Stimulated activated CD4-positive, alpha-beta T cell treated with anti-CD3 and anti-CD28 coated beads, TNF-alpha, amount 100 ng/mL, for 48 hours (primary cell): ENCODE data around the gene NHLRC4.

Source experiments
- DNase-seq, 3 donors: peaks; one replicate each; pipeline ENCODE4 v3.0.0-alpha.2; 2020; ENCODE audit warnings: low read depth in 3 of 3

NHLRC4 gene

DNA sequence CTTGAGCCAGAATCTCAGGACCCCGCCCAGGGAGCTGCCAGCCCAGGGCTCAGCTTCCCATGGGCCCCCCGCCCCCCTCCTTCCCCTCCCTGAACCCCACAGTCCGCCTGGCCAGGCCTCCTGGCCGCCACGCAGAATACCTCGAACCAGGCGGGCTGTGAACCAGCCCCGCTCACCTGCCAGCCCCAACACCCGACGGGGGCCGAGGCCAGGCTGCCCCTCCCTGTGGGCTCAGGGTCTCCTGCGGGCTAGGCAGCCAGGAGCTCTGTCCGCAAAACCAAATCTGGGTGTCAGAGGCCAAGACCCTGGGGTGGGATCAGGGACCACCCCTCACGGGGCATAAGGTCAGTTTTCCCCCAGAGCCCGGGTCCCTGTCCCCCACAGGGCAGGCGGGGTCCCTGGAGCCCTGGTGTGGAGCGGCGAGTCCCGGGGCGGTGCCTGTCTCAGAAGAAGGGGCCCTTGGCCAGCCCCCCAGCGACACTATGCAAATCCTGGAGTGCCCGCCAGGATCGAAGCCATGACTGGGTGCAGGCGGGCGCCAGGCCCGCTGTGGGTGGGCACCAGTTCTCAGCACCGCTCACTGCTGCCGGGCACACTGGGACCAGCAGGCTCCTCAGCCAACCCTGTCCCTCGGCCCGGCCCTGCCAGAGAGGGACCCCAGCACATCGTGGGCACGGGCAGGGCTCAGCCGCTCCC lies 13.1 kb upstream of the NHLRC4 start:
- no peak for DNase-seq

DNA sequence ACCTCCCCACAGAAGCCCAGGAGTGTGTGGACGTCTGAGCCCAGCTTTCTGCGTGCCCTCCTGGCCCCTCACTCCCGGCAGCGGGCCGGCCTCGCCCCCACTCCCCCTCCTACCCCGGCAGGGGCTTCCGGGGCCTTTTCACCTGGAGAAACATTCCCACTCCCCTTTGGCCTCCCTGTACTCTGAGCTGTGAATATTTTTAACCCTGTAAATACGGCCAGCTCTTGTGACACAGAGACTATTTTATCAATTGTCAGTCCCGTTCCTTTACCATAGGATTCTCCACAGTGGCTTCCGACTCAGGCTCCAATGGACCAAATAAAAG lies 12.5 kb upstream of the NHLRC4 start:
- DNase-seq, result no peak

DNA sequence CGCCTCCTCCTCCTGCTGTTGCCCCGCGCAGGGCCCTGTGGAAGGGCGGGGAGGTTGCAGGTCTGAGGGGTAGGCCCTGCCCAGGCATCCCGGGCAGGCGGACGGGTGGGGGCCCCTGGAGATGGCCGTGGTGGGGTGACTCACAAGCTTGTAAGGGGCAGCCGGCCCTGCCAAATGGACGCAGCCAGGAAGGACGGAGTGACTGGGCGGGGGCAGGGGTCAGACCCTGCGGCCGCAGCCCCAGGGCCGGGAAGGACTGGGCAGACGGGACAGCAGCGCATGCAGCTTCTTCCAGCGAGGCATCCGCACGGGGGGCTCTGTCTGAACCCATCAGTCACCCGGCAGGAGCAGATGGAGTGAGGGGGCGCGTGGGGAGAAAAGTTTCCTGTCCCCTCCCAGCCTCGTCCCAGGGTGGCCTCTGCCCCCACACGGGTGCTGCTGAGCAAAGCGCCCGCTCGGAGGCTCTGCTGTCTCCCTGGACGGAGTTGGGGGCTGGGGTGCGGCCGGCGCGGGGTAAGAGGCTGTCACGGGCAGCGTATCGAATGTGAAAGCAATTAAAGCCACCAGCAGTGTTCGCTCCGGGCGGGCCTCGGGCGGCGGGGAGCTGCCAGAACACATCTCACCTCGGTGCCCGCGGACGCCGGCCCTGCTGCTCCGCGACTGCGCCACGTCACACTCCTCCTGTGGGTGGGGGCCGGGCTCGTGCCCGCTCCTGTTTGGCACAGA lies 12.0 kb upstream of the NHLRC4 start:
- no peak for DNase-seq

DNA sequence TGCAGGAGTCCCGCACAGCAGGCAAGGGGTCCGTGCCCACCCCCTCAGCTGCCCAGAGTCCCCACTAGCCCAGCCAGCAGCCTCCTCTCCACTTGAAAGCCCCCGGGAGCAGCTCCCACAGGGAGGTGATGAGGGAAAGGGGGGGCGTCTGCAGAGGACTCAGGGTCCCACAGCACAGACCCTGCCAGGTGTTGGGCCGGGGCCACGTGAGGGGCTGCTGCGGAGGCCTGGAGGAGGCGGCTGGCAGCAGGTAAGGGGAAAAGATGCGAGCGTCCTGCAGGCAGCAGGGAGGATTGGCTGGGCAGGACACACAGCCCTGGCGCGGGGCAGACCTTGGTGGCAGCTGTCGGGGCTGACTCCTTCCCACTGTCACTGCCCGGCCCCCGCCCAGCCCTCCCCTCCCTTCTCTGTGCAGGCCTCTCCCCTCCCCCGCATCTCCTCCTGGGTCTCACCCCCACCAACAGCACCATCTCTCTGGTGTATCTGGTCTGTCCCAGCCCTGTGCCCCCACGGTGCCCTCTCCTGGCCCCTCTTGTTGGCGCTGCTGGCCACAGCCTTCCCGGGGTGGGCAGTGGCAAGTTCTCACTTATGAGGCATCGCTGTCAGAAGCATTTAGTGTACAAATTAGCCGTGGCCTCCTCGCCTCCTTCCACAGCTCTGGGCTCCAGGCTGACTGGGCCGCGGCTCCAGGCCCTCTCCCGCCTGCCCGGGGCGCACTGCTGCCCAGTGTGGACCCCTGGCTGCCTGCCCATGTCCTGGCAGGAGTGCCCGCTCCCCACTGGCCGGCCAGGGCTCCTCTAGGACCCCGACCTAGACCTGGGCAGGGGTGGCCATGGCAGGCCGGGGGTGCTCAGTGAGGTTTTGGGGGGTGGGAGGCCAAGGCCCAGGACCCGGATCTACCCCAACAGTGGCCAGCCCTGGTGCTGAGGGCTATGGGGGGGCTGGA lies 11.0 kb upstream of the NHLRC4 start:
- no peak for DNase-seq

DNA sequence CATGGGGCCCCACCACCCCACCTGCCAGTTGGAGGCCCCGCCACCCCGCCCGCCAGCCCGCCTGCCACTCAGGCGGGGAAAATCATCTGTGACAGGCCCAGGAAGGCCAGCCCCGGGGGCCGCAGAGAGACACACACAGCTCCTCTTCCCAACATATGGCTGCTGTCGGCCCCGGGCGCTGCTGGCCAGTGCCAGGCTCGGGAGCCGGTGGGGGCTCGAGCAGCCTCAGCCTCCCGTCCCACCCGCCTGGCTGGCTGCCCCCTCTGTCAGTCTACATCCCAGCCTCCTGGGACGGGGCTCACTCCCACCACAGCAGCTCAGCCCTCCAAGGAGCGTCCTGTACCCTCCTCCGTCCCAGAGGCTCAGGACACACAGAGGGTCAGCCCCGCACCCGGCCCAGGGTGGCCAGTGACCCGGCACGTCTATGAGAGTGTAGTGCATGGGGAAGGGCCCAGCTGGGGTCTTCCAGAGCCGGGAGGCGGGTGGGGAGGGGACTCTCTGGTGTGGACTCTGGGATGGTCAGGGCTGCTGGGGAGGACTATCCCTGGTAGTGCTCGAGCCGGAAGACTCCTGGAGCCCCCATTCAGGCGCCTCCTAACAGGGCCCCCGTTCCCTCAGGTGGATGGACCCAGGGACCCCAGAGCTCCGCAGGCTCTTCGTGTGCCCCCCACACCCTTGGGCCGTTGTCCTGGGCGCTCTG lies 10.2 kb upstream of the NHLRC4 start:
- no peak for DNase-seq

DNA sequence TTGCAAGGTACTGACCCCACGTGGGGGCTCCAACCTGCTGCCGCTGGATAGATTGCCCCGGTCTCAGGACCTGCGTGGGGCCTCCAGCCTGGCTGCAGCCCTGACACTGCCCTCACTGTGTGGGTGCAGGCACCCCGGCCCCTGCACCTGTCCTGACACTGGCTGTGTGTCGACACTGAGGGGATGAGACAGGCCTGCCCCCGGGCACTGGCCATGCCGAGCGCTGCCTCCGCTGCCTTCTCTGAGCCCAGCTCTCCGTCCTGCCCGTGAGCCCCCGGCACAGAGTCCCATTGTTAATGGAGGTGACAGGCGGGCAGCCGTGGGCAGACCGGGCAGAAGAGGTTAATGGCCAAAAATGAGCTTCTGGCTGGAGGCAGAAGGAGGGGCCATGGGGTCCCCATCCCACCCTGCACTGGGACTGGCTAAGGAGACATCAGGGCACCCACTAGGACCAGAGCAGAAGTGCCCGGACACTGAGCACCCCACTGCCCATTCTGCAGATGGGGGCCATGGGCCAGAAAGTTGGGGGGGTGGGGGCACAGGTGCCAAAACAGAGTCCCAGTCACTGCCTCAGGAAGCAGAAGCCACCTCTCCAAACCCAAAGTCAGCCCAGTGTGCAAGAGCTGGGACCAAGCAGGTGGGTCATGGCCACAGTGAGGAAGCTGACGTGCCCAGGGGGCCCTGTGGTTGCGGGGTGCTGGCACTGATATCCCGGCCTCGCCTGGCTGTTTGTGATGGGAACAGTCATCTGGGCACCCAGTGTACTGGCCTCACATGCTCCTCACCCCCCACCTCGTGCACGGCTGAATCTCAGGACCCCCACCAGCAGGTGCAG lies 9.1 kb upstream of the NHLRC4 start:
- no peak for DNase-seq

DNA sequence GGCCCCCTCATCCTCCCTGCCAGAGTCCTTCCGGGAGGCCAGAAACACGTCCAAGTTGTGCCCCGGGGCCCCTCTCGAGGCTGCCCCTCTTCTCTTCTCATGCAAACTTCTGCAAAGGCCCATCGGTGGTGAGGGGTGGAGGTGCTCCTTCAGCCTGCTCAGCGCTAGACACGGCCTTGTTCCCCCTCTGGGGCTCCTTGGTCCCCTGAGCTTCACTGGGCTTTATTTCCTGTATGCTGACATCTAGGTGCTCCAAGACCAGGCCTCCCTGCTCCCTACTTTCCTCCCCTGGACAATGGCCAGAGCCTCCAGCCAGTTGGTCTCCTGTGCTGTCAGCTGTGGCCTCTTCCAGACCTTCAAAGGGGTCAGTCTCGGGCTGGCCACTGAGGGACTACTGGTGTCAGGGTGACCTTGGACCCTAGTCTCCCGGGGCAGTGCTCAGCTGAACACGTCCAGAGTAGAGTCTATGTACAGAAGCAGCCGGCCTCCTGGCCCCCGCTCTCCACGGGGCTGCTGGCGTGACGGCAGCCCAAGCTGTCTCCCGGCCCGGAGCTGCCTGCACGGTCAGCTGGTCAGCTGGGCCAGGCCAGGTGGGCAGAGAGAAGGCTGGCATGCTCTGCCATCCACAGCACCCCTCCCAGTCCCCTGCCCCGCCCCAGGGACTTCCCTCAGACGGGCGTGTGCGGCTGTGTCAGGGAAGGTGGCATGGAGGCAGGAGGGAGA lies 8.3 kb upstream of the NHLRC4 start:
- no peak for DNase-seq

DNA sequence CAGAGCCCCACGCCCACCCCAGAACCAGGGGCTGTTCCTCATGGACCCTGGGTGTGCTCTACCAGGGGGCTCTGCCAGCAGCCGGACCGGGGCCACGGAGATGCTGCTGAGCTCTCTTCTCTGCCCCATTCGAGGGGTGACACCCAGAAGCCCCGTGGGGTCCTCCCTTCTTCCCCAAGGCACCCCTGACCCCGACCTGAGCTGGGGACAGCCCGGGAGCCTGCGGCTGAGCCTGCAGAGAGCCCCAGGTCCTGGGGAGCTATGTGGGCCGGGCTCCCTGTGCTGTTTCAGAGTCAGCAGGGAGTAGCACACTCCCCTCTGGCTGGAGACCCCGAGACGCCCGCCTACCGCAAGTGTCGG lies 7.8 kb upstream of the NHLRC4 start:
- DNase-seq, result no peak

DNA sequence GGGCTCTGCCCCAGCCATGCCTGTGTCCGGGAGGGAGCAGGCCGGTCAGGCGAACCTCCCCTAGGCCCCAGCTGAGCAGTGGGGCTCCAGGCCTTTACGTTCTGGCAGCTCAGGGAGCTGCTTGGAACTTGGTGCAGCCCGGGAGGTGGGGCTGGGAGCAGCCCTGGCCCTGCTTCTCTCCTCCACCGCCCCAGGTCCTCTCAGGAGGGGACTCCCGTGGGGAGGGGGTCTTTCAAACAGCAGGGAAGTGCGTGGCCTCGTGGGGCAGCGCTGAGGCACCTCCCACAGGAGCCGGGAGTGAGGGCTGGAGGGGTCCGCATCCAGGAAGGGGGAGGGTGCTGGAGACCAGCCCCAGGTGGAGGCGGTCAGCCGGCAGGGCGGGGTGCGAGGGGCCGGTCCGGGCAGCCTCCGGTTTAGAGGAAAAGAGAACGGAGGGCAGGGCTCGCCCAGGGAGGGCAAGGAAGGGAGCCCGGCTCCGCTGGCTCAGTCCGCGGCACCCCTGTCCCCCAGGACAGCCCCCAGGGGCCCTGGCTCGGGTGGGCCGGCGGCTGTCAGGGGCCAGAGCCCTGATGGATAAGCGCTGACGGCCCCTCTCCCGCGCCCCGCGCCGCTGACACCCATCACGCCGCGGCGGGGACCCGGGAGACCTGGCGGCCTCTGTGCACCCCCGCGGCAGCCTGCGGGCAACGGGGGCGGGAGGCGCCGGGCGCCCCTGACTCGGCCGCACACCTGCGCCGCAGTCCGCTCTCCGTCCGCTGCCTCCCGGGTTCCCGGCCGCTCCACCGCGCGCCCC lies 7.2 kb upstream of the NHLRC4 start:
- no peak for DNase-seq

DNA sequence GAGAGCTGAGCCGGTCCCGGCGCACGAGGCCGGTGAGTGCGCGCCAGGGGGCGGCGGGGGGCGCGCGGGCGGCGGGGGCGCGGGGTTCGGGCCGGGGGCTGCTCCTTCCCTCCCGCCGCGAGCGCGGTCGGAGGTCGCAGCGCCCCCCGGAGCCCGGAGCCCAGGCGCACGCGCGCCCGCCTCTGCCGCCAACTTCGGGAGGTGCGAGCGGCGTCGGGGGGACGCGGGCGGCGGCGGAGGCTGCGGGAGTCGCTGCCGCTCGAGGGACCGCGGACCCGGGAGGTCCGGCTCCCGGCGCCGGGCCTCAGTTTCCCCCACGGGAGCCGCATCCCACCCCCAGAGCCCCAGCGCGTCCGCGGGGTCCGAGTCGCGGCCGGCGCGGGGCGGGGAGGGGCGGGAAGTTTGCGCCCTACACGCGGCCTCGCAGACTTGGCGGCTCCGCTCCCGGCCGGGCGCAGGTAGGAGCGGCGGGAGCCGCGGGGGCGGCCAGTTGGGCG lies 6.6 kb upstream of the NHLRC4 start, which contains the start of gene PRR35:
PRR35 (plus strand) TSS at position 191 of the 497 bp plus-strand sequence. CDS start 2,901 bp downstream, outside the sequence.
- no peak for DNase-seq

DNA sequence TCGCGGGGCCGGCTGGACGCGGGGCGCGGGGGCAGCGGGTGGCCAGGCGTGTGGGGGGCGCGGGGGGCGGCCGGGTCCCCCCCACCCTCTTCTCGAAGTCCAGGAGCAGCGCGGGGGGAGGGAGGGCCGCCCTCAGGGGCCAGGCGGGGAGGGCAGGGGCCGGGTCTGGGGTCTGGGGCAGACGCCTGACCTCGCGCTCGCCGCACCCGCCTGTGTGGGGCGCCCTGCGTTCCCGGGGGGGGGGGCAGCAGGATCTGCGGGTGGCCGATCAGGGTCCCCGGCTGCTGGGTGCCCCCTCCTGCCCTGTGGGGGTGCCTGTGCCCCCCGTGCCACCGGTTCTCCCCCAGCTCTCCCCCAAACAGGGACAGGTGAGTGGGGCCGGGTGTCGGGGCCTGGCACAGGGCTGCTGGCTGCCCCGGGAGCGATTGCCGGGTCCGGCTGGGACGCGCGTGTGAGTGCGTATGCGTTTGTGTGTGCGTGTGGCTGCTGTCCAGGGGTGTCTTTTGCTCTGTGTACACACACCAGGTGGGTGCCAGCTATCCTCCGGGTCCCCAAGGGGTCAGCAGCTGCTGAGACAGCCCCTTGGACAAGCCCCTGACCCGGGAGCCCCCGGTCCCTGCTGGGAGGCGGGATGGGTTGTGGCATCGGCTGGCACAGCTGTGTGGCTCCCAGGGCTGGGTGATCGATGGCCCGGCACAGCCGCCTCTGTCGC lies 5.9 kb upstream of the NHLRC4 start:
- no peak for DNase-seq

DNA sequence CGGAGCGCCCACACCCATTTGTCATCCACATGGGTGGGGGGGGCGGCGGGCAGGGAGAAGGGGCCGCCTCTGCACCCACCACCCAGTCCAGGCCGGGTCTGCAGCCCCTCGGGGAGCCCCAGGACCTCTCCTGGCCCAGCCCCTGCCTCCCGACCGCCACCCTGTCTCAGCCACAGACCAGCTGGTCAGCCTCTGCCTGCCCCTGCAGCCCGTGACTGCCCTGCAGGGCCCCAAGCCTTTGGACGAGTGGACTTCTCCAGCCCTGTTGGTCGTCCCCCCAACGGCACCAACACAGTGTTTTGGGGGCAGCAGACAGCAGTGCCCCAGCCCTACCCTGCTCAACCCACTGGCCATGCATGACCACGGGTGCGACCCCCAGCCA lies 5.4 kb upstream of the NHLRC4 start:
- DNase-seq, result no peak

DNA sequence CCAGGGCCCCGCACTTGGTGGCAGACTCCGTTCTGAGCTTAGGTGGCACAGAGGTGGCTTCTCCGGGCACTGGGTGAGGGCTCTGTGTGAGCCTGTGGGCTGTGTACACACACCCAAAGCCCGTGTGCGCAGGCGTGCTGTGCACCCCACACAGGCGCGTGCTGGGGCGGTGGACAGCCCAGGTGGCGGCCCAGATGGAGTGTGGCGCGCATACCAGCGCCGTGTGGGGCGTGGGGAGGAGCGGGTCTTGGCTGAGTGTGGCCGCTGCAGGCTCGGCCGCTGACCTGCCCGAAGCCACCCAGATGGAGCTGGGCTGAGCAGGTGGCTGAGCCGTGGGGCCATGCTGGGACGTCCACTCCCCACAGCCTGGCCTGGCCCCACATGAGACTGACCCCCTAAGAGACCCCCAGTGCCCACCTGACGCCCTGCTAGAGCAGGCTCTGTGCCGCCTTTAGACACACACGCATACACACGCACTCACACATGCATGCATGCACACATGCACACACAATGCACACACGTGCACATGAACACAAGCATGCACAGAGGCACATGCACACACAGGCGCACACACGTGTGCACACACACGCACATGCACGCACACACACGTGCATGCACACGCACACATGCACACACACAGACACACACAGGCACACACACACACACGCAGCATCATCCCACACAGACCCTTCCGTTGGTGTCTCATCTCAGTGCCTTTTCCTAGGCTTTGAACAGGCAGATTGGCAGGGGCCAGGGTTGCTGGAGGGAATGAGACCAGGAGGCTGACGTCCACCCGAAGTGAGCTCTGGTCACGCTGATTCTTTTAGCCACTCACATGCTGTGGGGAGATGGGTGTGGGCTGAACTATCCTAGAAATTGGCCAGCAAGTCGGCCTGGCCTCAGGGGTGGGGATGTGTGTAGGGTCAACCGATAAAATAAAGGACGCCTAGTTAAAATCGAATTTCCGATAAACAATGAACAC lies 4.6 kb upstream of the NHLRC4 start:
- no peak for DNase-seq

DNA sequence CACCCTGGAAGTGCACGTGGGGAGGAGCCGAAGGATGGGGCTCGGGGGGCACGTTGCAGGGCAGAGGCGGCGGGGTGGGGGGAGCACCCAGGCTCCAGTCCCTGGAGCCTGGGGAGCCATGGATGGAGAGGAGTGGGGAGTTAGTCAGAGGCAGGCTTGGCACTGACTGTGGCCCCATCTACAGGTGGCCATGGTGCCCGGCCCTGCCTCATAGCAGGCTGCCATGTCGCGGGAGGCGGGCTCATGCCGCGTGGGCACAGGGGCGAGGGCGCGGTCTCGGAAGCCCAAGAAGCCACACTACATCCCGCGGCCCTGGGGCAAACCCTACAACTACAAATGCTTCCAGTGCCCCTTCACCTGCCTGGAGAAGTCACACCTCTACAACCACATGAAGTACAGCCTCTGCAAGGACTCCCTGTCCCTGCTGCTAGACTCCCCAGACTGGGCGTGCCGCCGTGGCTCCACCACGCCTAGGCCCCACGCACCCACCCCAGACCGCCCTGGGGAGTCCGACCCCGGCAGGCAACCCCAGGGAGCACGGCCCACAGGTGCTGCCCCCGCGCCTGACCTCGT lies 3.6 kb upstream of the NHLRC4 start:
- no peak for DNase-seq

DNA sequence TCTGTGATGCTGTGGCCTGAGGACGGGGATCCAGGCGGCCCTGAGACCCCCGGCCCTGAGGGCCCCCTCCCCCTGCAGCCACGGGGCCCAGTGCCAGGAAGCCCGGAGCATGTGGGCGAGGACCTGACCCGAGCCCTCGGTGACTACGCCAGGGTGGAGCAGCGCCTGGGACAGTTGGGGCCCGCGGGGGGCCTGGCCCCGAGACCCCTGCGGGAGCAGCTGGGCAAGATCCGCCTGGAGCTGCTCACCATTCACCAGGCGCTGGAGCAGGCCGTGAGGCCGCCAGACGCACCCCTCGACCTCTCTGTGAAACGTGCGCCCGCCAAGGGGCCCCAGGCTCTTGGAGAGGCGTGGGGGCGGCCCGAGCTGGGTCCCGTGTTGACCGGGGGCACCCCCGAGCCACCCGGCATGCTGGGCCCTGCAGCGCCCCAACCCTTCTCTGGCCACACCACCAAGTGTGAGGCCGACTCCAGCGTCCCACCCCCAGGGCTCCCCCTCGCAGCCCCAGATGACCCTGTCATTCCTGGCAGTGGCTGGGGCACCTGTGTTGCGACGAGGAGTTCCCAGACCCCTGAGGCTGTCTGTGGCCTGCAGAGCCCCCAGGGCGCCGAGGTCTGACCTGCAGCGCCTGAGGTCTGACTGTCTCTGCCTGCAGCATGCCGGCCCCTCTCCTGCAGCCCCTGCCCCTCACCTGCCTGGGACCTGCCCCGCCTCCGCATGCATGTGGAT lies 2.0 kb upstream of the NHLRC4 start:
- no peak for DNase-seq
